NCI-H1417 treated with DMSO at 0.1 percent for 48 hours (cell line): ENCODE results near the gene L2HGDH.
A peak's percentile ranks its signal among the peaks of the same experiment; 100 is the strongest.
"Not testable (repeated sequence)": the region's sequence is repeated elsewhere in the genome, so short reads cannot be mapped to it uniquely, and the experiment has no call there.

Experiments
- DNase-seq: peaks from one replicate; lab custom pipeline; 2025; lab: John Stamatoyannopoulos, UW

Gene L2HGDH

DNA sequence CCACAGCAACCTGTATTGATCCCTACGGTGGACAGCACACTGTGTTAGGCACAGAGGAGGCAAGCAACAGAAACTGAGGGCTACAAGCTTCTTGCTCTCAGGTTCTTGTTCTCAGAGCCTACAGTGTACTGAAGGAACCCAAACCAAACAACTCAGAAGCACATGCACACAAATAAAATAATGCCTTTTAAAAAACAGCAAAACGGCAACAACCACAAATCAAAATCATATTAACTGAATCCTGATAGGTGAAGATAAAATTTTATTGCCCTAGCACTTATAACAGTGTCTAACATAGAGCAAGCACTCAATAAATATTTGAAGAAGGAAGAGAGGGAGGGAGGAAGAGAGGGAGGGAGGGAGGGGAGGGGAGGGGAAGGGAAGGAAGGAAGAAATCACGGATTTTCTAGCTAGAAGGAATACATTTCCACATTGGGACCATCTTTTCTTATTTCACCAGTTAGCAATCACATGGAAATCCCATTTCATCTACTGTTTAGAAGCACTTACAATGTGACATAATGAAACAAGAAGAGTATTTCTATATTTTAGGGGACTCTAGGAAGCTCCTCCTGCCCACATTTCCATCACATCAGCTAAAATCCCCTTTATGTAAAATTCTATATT is 27.3 kb upstream of the L2HGDH start:
- no peak for DNase-seq

DNA sequence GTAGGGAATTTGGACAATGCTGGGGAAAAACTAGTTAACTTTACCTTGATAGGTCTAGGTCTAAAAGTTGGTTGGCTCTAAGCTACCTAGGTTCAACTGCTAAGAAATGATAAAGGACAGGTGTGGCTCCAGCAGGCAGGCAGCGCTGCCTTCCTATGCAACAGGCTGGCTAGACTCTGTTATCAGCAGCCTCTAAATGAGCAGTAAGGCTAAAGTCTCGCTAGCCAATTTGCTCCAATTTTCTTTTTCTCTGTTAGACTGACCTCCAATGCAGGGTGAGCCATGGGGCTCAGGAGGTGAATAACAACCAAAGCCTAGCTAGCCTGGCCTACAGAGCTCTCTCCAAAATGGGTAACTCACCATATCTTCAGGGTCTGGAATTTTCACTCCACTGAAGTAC is 26.6 kb upstream of the L2HGDH start:
- no peak for DNase-seq

DNA sequence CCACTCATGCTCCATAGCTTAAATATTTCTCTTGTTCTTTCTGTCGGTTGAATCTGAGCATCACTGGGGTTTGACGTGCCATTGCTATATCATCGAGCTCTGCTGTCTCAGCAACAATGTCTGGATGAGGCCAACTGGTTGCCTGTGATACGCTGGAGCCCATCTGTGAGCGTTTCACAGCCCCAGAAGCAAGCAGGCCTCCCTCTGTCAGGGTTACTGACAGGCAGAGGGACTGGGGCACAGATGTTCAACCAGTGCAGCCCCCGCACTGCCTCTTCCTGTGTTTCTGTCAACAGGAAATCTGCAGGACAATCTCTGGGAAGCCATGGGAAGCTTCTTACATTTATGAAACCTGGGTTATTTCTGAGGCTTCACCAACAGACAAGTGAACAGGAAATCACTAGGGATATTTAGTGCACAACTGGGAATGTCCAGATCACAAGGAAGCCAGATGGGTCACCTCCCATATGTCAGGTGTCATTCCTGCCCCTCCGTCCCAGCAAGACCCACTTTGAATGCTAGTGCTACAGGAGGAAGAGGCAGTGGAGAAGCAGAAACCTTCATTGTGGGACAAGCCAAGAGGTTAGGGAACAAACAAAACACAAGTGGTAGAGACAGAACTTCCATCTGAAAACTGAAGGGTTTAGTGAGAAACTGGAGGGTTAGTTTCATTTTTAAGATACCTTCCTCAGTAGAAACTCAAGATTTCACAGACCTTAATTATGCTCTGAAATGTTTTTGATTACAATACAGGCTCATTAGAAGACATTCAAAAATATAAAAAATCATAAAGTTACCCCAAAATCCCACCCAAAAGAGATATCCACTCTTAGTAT is 24.2 kb upstream of the L2HGDH start:
- DNase-seq: no peak

DNA sequence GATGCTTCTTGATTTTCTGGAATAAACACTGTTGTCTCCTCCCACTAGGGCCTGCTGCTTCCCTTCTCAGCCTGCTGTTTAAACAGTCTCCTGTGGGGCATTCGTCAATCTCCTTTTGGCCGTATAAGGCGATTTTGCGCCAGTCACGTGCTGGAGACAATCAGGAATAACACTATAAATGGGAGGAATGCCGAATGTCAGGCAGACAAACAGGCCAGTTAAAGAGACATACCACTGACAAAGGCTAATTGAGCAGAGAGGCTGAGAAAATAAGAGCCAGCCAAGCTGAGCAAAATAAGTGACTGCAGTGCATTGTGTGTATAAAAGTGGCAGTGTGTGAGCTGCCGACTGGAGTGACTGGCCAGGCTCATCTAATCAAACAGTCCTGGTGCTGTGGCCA is 23.4 kb upstream of the L2HGDH start:
- peak; percentile 46 for DNase-seq

DNA sequence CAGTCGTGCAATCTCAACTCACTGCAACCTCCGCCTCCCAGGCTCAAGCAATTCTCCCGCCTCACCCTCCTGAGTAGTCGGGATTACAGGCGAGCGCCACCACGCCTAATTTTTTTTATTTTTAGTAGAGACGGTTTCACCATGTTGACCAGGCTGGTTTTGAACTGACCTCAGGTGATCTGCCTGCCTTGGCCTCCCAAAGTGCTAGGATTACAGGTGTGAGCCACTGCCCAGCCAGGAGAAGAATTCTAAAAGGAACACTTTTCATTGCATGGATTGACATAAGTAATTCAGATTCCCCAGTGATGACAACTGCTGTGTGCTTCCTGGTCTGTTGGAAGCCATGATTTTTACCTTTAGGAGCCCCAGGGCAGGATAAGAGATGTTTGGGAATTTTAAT is 22.2 kb upstream of the L2HGDH start:
- no peak for DNase-seq

DNA sequence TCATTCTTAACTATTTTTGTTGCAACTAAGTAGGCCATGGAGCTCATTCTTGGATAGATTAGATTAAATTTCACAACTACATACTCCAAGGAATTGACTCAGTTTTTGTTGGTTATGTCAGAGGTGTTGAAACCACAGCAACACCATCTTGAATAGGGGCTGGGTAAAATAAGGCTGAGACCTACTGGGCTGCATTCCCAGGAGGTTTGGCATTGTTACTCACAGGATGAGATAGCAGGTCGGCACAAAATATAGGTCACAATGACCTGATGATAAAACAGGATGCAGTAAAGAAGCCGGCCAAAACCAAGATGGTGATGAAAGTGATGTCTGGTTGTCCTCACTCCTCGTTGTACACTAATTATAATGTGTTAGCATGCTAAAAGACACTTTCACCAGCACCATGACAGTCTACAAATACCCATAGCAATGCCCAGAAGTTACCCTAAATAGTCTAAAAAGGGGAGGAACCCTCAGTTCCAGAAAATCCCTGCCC is 21.0 kb upstream of the L2HGDH start:
- no peak for DNase-seq

DNA sequence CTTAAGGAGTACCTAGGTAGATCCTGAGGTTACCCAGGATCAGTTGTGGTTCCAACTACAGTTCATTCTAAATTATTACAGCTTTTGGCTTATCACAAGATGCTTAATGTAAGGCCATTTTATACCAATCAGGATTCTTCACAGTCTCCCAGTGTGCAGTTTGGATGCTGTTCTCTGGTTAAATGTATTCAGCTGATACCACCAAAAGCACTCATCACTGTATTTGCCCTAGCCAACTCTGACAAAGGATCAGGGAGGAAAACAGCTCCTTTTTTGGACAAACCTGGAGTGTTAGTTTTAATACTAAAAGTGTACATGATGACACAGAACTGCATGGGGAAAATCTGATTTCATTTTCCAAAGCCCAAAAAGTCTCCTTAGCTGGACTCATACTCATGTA is 19.6 kb upstream of the L2HGDH start:
- no peak for DNase-seq

DNA sequence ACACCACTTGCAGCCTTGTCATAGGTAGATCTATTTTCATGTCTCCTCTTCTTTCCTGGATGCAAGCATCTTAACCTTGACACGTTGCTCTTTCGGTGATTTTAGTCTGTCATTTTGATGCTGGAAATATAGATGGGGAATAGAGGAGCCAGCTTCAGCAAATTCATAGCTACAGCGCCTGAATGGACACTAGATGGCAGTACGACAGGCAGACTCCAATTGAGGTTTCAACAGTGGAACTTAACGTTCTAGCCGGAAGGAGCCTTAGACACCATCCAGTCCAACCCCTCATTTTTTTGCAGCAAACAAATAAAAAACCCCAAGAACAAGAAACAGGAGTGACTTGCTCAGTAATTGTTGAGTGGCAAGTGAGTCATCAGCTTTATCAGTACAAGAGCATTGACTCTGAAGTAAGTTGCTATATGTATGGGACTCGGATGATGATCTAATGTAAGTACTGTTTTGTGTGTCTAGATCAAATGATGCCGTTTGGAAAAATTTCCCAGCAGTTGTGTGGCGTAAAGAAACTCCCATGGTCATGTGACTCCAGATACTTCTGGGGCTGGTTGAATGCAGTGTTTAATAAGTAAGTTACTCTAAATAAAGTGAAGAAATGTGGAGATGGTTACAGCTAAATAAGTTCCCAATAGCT is 9.1 kb upstream of the L2HGDH start:
- DNase-seq: no peak

DNA sequence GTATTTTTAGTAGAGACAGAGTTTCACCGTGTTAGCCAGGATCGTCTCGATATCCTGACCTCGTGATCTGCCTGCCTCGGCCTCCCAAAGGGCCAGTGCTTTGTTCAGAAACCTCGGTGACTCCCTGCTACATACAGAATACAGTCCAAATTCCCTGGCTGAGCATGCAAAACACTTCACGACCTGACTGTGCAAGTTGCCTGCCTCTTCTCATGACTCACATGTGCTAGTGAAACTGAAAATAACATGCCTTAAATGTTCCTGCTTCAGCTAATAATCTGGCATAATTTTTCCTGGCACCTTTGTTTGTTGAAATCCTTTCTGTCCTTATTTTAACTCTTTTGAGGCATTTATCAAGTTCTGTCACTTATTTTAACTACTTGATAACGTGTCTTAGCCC is 8.3 kb upstream of the L2HGDH start:
- DNase-seq: no peak

DNA sequence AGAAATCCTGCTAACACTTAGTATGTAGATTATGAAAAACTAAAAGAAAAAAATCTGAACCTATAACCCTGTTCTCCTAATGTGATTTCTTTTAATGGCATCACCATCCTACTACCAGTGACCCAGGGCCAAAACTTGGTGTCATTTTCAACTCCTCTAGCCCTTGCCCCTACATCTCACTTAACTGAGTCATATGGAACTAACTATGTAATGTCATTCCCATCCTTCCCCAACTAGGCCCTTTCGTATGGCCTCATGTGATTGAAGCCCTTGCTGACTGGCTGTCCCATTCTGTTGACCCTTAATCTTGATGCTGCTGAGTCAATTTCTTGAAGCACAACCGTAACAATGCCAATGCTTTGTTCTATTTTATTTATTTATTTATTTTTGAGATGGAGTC is 7.7 kb upstream of the L2HGDH start:
- no peak for DNase-seq

DNA sequence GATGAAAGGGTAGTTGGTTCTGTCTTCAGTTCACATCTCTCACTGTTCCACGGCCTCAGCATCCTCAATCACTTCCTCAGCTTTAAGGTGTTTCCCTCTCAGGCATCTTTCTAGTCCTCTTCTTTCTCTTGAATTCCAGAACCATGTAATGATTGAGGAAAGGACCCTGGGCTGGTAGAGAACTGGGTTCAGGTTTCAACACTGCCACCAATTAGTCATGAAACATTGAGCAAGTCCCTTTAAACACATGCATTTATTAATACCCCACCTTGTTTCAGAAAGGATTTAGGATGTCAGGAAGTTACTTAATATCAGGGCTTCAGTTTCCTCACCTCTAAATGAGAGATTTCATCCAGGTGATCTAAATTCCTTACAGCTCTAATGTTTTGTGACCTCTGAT is 7.3 kb upstream of the L2HGDH start:
- DNase-seq: no peak

DNA sequence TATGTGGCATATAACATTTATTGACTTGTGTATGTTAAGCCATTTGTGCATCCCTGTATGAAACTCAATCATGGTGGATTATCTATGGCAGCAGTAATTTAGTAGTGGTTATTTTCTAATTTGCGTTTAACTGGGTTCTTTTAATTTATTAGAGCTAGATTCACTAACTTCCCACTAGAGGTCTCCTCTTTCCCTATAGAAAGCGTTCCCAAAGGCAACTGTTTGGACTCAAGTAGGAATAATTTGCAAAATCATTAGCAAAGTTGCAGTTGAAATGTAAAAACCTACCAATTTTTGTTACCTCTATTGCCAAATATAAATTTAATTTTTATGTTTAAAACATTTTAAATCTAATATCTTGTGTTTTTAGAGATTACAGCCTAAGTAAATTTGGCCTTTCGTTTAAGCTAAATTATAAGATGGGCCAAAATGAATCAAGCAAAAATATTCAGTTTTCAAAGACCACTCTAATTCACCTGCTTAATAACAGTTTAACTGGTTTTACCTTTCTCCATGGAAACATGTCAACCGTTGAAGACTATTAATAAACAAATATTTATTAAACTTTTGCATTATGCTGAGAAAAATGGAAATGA is 6.1 kb upstream of the L2HGDH start:
- DNase-seq: no peak

DNA sequence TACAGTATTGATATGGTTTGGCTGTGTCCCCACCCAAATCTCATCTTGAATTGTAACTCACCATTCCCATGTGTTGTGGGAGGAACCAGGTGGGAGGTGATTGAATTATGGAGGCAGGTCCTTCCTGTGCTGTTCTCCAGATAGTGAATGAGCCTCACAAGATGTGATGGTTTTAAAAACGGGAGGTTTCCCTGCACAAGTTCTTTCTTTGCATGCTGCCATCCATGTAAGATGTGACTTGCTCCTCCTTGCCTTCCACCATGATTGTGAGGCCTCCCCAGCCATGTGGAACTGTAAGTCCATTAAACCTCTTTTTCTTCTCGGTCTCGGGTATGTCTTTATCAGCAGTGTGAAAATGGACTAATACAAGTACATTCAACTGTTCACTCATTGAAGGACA is 2.1 kb upstream of the L2HGDH start:
- not testable (repeated sequence) for DNase-seq

DNA sequence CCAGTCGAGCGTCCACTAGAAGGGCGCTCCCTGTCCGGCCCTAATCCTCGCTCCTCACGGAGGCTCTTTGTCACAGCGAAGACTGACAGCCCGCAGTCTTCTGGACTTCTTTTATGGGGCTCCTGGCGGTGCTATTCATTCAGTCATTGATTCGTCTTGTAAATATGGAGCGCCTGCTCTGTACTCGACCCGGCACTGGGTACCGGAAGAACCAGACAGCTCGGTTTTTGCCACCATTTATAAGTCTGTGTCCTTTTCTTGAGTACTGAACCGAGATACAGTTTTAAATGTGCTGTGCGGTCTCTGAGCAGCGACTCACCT is 665 bp upstream of the L2HGDH start:
- DNase-seq: no peak

DNA sequence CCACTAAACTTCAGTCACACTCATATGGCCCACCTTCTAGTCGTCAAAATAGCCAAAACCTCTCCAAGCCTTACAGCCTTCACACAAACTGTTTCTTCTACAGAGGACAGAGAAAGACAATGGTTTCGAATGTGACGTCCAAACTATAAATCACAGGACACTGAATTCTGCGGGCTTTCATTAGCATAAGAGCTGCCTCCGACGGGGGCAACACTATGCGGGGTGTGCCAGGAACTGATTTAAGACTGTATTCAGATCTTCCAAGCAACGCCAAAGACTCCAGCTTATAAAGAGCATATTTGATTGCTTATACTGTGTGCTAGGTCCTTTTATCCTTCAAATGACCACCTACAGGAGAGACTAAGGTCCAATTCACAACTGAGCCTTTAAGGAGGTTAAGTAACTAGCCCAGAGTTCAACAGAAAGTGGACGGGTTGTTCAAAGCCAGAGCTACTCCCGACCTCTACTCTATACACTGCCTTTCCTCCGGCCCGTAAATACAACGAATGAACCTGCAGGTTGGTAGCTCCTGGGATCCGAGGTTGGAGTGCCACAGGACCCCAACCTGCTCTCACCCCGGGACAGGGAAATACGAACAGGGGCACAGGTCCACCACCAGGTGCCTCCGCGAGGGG is 575 bp downstream of the L2HGDH start:
- no peak for DNase-seq

DNA sequence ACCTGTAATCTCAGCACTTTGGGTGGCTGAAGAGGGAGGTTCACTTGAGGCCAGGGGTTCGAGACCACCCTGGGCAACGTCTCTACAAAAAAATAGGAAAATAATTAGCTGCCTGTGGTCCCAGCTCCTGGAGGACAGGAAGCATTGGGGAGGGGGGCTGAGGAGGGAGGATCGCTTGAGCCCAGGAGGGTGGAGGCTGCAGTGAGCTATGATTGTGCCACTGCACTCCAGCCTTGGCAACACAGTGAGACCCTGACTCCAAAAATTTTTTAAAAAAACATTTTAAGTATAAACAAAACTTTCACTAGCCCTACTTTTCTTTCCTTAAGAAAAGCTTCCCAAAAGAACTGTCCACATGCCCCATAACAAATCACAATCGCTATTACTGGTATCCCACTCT is 1.6 kb downstream of the L2HGDH start:
- DNase-seq: no peak

DNA sequence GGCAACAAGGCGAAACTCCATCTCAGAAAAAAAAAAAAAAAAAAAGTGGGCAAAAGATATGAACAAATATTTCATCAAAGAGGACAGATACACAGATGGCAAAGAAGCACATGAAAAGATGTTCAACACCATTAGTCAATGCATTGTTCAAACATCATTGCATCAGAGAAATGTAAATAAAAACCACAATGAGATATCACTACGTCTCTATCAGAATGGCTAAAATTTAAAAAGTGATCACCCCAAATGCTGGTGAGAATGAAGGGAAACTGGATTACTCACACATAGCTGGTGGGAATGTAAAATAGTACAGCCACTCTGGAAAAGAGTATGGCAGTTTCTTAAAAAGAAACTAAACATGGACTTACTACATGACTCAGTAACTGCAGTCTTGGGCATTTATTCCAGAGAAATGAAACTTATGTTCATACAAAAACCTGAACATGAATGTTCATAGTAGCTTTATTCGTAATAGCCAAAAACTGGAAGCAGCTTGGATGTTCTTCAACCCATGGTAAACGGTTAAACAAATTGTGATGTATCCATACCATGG is 3.6 kb downstream of the L2HGDH start:
- no peak for DNase-seq

DNA sequence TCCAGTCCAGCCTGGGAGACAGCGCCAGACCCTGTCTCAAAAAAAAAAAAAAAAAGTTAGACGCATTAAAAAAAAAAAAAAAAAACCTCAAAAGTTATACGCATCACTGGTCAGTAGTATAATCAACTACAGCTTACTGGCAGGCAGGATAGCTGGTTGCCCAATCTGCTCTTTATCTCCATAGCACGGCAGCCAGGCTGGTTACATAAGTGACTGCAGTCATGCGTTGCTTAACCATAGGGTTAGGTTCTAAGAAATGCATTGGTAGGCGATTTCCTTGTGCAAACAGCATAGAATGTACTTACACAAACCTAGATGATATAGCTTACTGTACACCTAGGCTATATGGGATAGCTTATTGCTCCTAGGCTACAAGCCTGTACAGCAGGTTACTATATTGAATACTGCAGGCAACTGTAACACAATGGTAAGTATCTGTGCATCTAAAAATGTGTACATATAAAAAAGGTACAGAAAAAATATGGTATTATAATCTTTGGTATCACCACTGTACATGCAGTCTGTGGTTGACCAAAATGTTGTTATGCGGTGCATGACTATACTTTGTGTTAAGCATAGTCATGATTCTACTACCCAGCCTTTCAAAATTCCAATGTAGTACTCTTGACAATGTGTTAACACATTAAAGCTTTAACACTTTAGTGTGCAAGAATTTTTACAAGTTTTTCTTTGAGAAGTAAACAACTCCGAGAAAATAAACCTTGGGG is 8.1 kb downstream of the L2HGDH start:
- DNase-seq: no peak

DNA sequence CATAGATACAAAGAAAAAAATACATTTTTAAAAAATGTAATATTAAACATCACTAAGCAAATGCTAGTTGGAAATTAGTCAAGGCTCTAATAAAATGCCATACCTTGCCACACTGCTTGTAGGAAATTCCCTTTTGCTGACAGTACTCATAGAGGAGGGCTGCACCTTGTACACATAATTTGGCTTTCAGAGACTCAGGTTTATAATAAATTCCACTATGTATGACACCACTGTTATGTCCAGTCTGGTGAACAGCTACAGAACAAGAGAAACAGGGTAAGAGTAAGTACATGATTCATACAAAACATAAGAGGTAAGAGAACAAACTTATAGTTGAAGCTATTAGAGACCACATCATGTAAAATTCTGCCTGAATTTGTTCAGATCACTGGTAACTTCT is 10.1 kb downstream of the L2HGDH start:
- DNase-seq: no peak

DNA sequence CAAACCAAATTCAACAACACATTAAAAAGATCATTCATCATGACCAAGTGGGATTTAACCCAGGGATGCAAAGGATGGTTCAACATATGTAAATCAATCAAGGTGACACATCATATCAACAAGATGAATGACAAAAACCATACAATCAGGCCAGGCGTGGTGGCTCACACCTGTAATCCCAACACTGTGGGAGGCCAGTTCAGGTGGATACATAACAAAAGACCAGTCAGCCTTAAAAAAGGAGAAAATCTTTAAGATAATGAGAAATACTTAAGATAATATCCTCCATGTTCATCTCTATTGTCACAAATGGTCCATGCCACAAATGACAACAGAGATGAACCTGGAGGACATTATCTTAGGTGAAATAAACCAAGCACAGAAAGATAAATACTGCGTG is 12.4 kb downstream of the L2HGDH start:
- no peak for DNase-seq

DNA sequence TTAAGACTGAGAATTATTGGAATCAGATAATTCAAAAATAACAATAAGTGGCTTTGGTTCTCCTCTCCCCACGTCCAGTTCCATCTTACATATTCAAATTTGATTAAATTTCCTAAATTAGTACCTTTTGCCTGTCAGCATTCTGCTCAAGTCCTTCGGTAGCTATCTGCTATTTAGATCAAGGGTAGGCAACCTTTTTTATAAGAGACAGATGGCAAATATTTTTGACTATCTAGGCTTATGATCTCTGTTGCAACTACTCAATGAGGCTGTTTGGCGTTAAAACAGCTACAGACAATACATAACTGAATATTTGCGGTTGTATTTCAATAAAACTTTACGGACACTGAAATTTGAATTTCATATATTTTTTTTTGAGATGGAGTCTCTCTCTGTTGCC is 21.7 kb downstream of the L2HGDH start:
- no peak for DNase-seq

DNA sequence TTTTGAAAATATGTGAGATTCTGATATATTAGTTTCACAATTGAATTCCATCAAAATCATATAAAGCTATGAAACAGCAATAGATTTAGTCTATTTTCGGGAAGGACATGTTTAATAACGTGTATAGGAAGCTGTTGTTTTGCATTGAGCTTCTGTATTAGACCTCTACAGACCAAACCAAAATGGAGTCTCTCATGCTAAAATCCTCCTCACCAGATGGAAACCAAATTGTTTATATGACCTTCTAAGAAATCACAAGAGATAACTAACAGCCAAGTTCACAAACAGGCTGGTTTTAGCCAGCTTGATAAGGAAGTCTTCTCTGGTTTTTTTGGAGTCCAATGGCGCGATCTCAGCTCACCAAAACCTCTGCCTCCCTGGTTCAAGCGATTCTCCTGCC is 23.9 kb downstream of the L2HGDH start:
- no peak for DNase-seq
